MG63 (cell line): ENCODE results near the gene USP40. TPM values are rescaled to one million over a fixed set of nuclear protein-coding genes. Genes with fewer than 3 reads are reported as not detected.
A peak's percentile ranks its signal among the peaks of the same experiment; 100 is the strongest.

Experiments used
- DNase-seq: peaks from one replicate; pipeline ENCODE4 v3.0.0-alpha.2; 2020
- H3K27me3 ChIP-seq: fragments of 250-450 bp; sonication (Bioruptor Pico); 2 replicates; pipeline ENCODE4 v1.5.1; 2020; ENCODE audit warnings: mild to moderate bottlenecking, moderate library complexity
- H3K36me3 ChIP-seq: fragments of 250-450 bp; sonication (Bioruptor Pico); 2 replicates; pipeline ENCODE4 v1.5.1; 2020; ENCODE audit warnings: mild to moderate bottlenecking, moderate library complexity
- H3K4me3 ChIP-seq: fragments of 250-450 bp; sonication (Bioruptor Pico); 2 replicates; pipeline ENCODE4 v1.5.1; 2020; ENCODE audit warnings: mild to moderate bottlenecking, moderate library complexity
- H3K9me3 ChIP-seq: fragments of 250-450 bp; sonication (Bioruptor Pico); 2 replicates; pipeline ENCODE4 v1.5.1; 2020; ENCODE audit warnings: mild to moderate bottlenecking, moderate library complexity
- total RNA-seq: library from RNA; depleted of rRNA; stranded (reverse); fragments of >200 nt; shearing (Covaris generic); gene quantifications from 2 replicates; pipeline ENCODE4 v1.2.3, GENCODE V29; 2014; ENCODE audit warnings: low replicate concordance

USP40 gene
- total RNA-seq, 1 experiment from 2014 or later = 23.4 TPM

DNA sequence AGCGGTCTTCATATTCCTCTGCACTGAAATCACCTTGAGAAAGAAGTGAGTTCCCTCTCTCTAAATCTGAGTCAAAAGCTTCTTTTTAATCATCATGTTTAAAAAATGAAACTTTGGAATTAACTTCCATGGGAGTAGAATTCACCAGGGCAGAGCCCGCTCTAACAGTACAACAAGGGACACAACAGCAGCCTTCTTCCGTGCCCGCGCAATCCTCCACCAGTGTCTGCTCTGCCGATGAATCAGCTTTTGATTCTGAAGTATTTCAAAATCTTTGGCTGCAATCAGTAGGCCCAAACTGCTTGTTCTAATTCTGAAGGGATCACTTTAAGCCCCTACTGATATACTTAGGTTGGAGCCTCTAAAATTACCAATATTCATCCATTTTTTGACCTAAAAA, 76.9 kb downstream of the USP40 start:
- Histone ChIP-seq H3K27me3 (no peaks in the 10 kb centered on the region), H3K36me3 (peaks cover 54% of the 10 kb centered on the region), H3K4me3 (no peak overlapping the region), H3K9me3 (no peaks in the 10 kb centered on the region)
- DNase-seq = no peak

GRCh38 chr2:233489143-233489542, 77.4 kb downstream of the USP40 start:
- H3K27me3 ChIP-seq = no peaks in the 10 kb centered on the region
- peaks cover 55% of the 10 kb centered on the region for H3K36me3 ChIP-seq
- DNase-seq = no peak
- H3K4me3 ChIP-seq = no peak overlapping the region
- no peaks in the 10 kb centered on the region for H3K9me3 ChIP-seq

DNA sequence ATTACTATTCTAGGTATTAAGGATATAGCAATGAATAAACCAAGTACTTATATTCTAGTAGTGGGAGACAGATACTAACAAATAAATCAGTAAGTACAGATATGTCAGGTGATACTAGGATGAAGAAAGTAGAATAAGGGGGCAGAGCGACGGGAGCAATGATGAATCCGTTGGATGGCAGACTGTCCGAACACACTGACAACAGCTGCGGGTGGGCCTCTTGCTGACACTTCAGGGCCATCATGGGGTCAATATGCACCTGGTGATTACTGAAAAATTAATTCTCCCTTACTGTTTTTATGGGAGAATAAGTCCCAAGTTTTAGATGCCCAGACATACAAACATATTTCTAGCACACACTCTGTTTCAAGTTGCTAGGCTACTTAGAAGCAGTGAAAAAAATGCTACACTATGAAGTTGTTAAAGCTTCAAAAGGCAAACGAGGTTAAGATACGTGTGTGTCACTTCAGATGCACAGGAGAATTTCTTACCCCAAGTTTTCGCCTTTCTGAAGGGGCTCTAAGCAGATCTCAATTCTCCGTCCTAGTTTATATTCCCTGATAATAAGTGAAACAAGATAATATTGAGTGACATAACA, 78.7 kb downstream of the USP40 start:
- no peak for DNase-seq
- Histone ChIP-seq H3K27me3 (no peaks in the 10 kb centered on the region), H3K36me3 (peaks cover 65% of the 10 kb centered on the region), H3K4me3 (no peak overlapping the region), H3K9me3 (no peaks in the 10 kb centered on the region)

GRCh38 chr2:233486778-233487552, 79.6 kb downstream of the USP40 start:
- H3K4me3 ChIP-seq = no peak overlapping the region
- peak; percentile 23 for DNase-seq

GRCh38 chr2:233486357-233486756, 80.2 kb downstream of the USP40 start:
- H3K4me3 ChIP-seq = no peak overlapping the region
- no peak for DNase-seq
- no peaks in the 10 kb centered on the region for H3K27me3 ChIP-seq
- H3K9me3 ChIP-seq = no peaks in the 10 kb centered on the region
- H3K36me3 ChIP-seq = peaks cover 57% of the 10 kb centered on the region

More at GRCh38 chr2:233486778-233487552, 79.6 kb downstream of the USP40 start:
- H3K27me3 ChIP-seq = no peaks in the 10 kb centered on the region
- peaks cover 61% of the 10 kb centered on the region for H3K36me3 ChIP-seq
- H3K9me3 ChIP-seq = no peaks in the 10 kb centered on the region

- Histone ChIP-seq H3K36me3 (peaks cover 57% of the 10 kb centered on the region), H3K27me3 (no peaks in the 10 kb centered on the region), H3K4me3 (no peak overlapping the region), H3K9me3 (no peaks in the 10 kb centered on the region)
- DNase-seq = no peak
Measured at GRCh38 chr2:233485726-233486125, 80.9 kb downstream of the USP40 start.

DNA sequence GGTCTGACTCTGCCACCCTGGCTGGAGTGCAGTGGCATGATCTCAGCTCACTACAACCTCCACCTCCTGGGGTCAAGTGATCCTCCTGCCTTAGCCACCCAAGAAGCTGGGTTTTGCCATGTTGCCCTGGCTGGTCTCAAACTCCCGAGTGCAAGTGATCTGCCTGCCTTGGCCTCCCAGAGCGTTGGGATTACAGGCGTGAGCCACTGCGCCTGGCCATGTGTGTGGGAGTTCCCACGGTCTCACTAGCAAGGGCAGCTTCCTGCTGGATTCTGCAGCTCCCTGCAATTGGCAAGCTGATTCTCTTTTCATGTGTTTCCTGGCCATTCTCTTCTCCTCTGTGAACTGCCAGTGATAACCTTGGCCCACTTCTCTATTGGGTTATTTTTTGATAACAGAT, 84.0 kb downstream of the USP40 start:
- H3K36me3 ChIP-seq = peaks cover 60% of the 10 kb centered on the region

GRCh38 chr2:233481368-233482142, 85.0 kb downstream of the USP40 start:
- Histone ChIP-seq H3K27me3 (no peaks in the 10 kb centered on the region), H3K4me3 (no peak overlapping the region), H3K36me3 (peaks cover 58% of the 10 kb centered on the region), H3K9me3 (no peaks in the 10 kb centered on the region)
- DNase-seq = peak; percentile 64

More for the DNA sequence above, 84.0 kb downstream of the USP40 start:
- H3K4me3 ChIP-seq = no peak overlapping the region
- H3K9me3 ChIP-seq = no peaks in the 10 kb centered on the region
- H3K27me3 ChIP-seq = no peaks in the 10 kb centered on the region
- no peak for DNase-seq

DNA sequence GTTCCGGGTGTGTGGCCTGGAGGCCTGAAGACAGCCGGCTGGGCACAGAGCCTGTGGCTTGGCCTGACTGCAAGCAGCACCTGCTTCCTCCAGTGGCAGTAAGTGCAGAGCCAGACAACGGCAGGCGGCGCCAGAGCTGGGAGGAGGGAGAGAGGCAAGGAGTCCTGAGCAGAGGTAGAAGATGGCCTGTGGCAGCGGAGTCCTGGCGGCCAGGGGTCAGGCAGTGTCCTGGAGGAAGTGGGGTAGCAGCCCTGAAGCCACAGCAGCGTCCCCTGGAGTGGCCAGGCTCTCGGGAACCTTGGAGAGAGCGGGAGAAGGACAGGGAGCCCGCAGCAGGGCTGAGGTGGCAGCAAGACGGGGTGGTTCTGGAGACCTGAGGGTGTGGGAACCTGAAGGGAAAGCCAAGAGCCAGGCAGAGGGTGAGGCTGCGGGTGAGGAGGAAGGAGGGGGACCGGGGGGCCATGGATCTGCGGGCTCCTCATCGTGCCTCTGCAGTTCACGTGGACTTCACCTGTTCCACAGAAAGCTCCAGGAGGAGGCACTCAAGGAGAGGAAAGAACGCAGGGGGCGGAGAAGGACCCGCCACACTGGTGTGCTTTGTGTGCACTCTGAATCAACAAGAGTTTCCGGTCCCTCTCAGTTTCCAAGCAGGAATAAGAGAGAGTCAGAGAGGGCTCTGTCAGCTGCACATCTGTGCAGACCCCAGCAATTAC, 85.9 kb downstream of the USP40 start:
- no peaks in the 10 kb centered on the region for H3K27me3 ChIP-seq
- H3K36me3 ChIP-seq = peaks cover 54% of the 10 kb centered on the region
- DNase-seq = peak; percentile 80
- no peak overlapping the region for H3K4me3 ChIP-seq
- no peaks in the 10 kb centered on the region for H3K9me3 ChIP-seq

DNA sequence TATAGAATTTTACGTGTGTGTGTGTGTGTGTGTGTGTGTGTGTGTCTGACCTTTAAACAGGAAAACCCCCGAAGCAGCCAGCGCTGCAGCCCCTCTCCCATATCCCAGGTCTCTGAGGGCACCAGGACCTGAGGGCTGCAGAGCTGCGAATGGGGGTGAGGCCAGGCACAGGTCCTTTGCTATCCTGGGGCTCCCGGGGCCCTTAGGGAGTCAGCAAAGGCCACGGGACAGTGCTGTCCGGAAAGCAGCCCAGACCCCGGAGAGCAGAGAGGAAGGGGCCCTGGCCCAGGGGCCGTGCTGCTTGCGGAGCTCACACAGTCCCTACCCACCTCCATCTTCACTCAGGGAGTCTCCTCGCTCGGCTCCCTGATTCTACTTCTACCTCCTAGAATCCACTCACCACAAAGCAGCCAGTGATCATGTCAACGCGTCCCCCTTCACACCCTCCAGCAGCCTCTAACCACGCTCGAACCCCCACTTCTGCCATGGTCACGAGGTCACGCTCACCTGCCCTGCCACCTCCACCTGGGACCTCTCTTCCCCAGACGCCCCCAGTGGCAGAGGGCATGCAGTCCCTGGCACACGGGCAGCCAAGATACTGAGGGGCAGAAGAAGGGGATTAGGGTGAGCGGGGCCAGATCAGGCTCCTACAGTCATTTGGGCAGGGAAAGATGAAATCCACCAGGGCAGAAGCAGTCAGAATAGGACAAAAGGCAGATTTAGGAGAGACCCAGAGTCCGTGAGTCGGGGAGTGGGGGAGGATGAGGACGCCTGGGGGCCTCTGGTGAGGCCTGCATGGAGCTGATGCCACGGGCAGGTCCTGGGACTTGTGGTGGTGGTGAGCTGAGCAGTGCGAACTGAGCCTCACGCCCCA, 86.7 kb downstream of the USP40 start:
- H3K4me3 ChIP-seq = no peak overlapping the region
- DNase-seq = no peak
- no peaks in the 10 kb centered on the region for H3K9me3 ChIP-seq
- H3K36me3 ChIP-seq = peaks cover 46% of the 10 kb centered on the region
- H3K27me3 ChIP-seq = no peaks in the 10 kb centered on the region

GRCh38 chr2:233477548-233478433, 88.8 kb downstream of the USP40 start:
- Histone ChIP-seq H3K4me3 (no peak overlapping the region), H3K9me3 (no peaks in the 10 kb centered on the region), H3K27me3 (no peaks in the 10 kb centered on the region), H3K36me3 (peaks cover 26% of the 10 kb centered on the region)
- DNase-seq = no peak

DNA sequence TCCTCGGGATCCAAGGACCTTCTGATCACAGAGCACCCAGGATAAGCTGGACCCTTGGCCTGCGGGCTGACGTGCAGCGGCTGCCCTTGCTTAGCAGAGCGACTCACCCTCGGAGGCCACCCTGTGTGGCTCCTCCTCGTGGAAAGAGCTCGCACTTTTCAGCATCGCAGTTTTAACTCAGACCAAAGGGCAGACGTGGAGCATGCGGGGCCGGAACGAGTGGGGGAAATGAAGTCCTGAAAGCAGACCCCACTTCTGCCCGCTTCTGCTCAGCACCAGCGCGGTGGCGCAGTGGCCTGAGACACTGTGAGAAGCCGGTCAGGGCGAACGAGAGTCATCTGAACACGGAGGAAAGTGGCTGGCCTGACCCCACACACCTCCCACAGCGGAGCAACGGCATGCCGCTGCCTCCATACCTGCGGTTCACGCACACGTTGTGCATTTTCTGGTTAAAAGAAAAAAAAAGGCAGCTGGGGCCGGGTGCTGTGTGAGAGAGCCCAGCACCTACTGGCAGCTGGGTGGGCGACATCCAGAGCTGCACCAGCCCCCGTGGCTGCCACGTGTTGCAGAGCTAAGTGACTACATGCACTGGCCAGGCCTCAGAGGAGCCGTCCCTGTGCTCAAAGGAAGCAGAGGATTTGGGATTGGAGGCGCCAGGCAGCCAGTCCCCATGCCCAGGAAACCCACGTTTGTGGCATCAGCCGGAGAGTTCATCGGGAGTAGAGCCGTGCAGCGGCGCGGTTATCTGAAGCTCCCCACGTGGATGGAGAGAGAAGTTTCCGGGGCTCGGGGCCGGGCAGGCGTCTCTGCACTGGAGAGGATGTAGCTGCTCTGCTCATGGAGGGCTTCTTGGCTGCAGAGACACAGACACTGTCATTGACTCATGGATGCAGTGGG, 89.7 kb downstream of the USP40 start:
- Histone ChIP-seq H3K27me3 (no peaks in the 10 kb centered on the region), H3K9me3 (no peaks in the 10 kb centered on the region), H3K4me3 (no peak overlapping the region), H3K36me3 (peaks cover 24% of the 10 kb centered on the region)
- no peak for DNase-seq

- Histone ChIP-seq H3K9me3 (no peaks in the 10 kb centered on the region), H3K36me3 (peaks cover 22% of the 10 kb centered on the region), H3K4me3 (no peak overlapping the region), H3K27me3 (no peaks in the 10 kb centered on the region)
- DNase-seq = no peak
Measured at GRCh38 chr2:233476063-233476410, 90.5 kb downstream of the USP40 start.
